HCT116 (cell line): Measurements from ENCODE around the gene PCDH15. TPM values are rescaled to one million over a fixed set of nuclear protein-coding genes. Genes with fewer than 3 reads are reported as not detected.

Source experiments
- ATAC-seq: fragments of 200-7000 bp; cut with Tn5 transposase; 2 replicates; pipeline ENCODE4 v1.9.1; 2020; ENCODE audit warnings: mild to moderate bottlenecking, moderate library complexity
- BruUV-seq: library from RNA; stranded (reverse); fragments of 400-500 nt; replicated peaks from 2 replicates; lab custom pipeline; 2021; lab: Mats Ljungman, UMichigan
- CTCF ChIA-PET: fragments of 300-600 bp; sonication (Branson Sonifier 250); formaldehyde crosslinking; loops from one replicate; lab custom pipeline; 2021; ENCODE audit warnings: antibody characterized with exemption; lab: Charles Lee
- POLR2A ChIA-PET: fragments of 300-600, 350-600 bp; sonication (Branson Sonifier 250); formaldehyde crosslinking; loops from one replicate; lab custom pipeline; 2021; ENCODE audit warnings: antibody characterized with exemption; lab: Charles Lee
- RAD21 ChIA-PET, 2 experiments: fragments of 300-600 bp; sonication (Branson Sonifier 250); formaldehyde crosslinking; loops; one replicate each; lab custom pipeline; 2023; ENCODE audit warnings: low total read pairs in 2 of 2; ENCODE audit not compliant: uncharacterized antibody in 2 of 2, unreplicated experiment in 2 of 2, low non-redundant PET in 1 of 2; lab: Charles Lee
- DNase-seq: peaks from one replicate; pipeline ENCODE4 v3.0.0-alpha.2; 2010; ENCODE audit warnings: low read depth, low spot score
- H2AFZ ChIP-seq: fragments of 200-600 bp; shearing (Covaris generic), sonication (generic); 2 replicates; pipeline ENCODE4 v1.6.1; 2017; ENCODE audit warnings: low read depth, mixed run types, mixed read lengths, antibody characterized with exemption, low read length; ENCODE audit not compliant: poor library complexity, severe bottlenecking
- H3K27ac ChIP-seq: 2 replicates; pipeline ENCODE4 v1.5.1; 2012; ENCODE audit warnings: low read depth, low read length
- H3K27me3 ChIP-seq: fragments of 200-600 bp; sonication (generic); 2 replicates; pipeline ENCODE4 v1.6.1; 2016; ENCODE audit warnings: mixed run types, low read length, mixed read lengths; ENCODE audit not compliant: insufficient read depth
- H3K36me3 ChIP-seq, 2 experiments: fragments of 200-500 bp in 1 of 2; fragments of 200-600 bp in 1 of 2; sonication (Bioruptor generic) in 1 of 2; sonication (generic) in 1 of 2; 2 replicates each; pipeline versions ENCODE4 v1.5.1 to v1.6.1; 2014 to 2016; ENCODE audit warnings: low read length in 2 of 2, inconsistent platforms in 1 of 2, mixed read lengths in 1 of 2, mixed run types in 1 of 2; ENCODE audit not compliant: insufficient read depth in 2 of 2, control insufficient read depth in 1 of 2
- H3K4me1 ChIP-seq, 2 experiments: fragments of 200-600 bp in 1 of 2; sonication (generic) in 1 of 2; 2 replicates each; pipeline versions ENCODE4 v1.5.1 to v1.6.1; 2012 to 2017; ENCODE audit warnings: low read length in 2 of 2, inconsistent platforms in 1 of 2, mild to moderate bottlenecking in 1 of 2, mixed read lengths in 1 of 2, mixed run types in 1 of 2, moderate library complexity in 1 of 2; ENCODE audit not compliant: insufficient read depth in 2 of 2, control insufficient read depth in 1 of 2
- H3K4me2 ChIP-seq: fragments of 200-600 bp; sonication (generic); 2 replicates; pipeline ENCODE4 v1.6.1; 2017; ENCODE audit warnings: mixed run types, low read length, mixed read lengths
- H3K4me3 ChIP-seq, 2 experiments: fragments of 200-600 bp in 1 of 2; sonication (generic) in 1 of 2; replicated peaks in 1 of 2; 2 replicates each; pipeline ENCODE4 v1.5.1; 2011 to 2016; ENCODE audit warnings: low read length in 2 of 2, control low read depth in 1 of 2, low read depth in 1 of 2, mild to moderate bottlenecking in 1 of 2, mixed read lengths in 1 of 2, mixed run types in 1 of 2
- H3K79me2 ChIP-seq: fragments of 200-600 bp; sonication (generic); 2 replicates; pipeline ENCODE4 v1.6.1; 2017; ENCODE audit warnings: mild to moderate bottlenecking, mixed run types, low read length, moderate library complexity, mixed read lengths; ENCODE audit not compliant: insufficient read depth
- H3K9ac ChIP-seq: fragments of 200-600 bp; sonication (generic); 2 replicates; pipeline ENCODE4 v1.6.1; 2016; ENCODE audit warnings: low read length, mixed read lengths
- H3K9me2 ChIP-seq: fragments of 200-600 bp; sonication (generic), shearing (Covaris generic); 2 replicates; pipeline ENCODE4 v1.6.1; 2017; ENCODE audit warnings: mixed run types, mild to moderate bottlenecking, moderate library complexity; ENCODE audit not compliant: insufficient read depth
- H3K9me3 ChIP-seq, 2 experiments: fragments of 200-500 bp in 1 of 2; fragments of 200-600 bp in 1 of 2; sonication (Bioruptor generic) in 1 of 2; sonication (generic) in 1 of 2; 2 replicates each; pipeline ENCODE4 v1.6.1; 2014 to 2017; ENCODE audit warnings: low read length in 2 of 2, mixed read lengths in 2 of 2, inconsistent platforms in 1 of 2, low read depth in 1 of 2, mild to moderate bottlenecking in 1 of 2, mixed run types in 1 of 2, moderate library complexity in 1 of 2; ENCODE audit not compliant: control insufficient read depth in 1 of 2, insufficient read depth in 1 of 2
- H4K20me1 ChIP-seq: fragments of 200-600 bp; sonication (generic), shearing (Covaris generic); 2 replicates; pipeline ENCODE4 v1.6.1; 2017; ENCODE audit warnings: mixed run types, mild to moderate bottlenecking, moderate library complexity; ENCODE audit not compliant: insufficient read depth
- ATF3 ChIP-seq: IDR thresholded peaks from 2 replicates; pipeline ENCODE4 v1.6.1; 2012
- CTCF ChIP-seq, 3 experiments: fragments of 200-600 bp in 1 of 3; sonication (generic) in 1 of 3; IDR thresholded peaks in 2 of 3; conservative IDR thresholded peaks in 1 of 3; 2 replicates each; pipeline ENCODE4 v1.5.1; 2012 to 2017; ENCODE audit warnings: low read depth in 2 of 3, low read length in 2 of 3, antibody characterized with exemption in 1 of 3, borderline replicate concordance in 1 of 3, control low read depth in 1 of 3, mild to moderate bottlenecking in 1 of 3, mixed read lengths in 1 of 3, mixed run types in 1 of 3, moderate library complexity in 1 of 3; ENCODE audit not compliant: insufficient read depth in 1 of 3
- EGR1 ChIP-seq: IDR thresholded peaks from 2 replicates; pipeline ENCODE4 v1.6.1; 2012; ENCODE audit warnings: low read depth
- EZH2 ChIP-seq: fragments of 200-600 bp; sonication (generic); IDR thresholded peaks from 2 replicates; pipeline ENCODE4 v1.6.1; 2017; ENCODE audit warnings: antibody characterized with exemption, mixed run types
- EZH2phosphoT487 ChIP-seq: fragments of 200-600 bp; IDR thresholded peaks from 2 replicates; pipeline ENCODE4 v1.6.1; 2018; ENCODE audit warnings: antibody characterized with exemption, borderline replicate concordance
- FOSL1 ChIP-seq: IDR thresholded peaks from 2 replicates; pipeline ENCODE4 v1.6.1; 2012; ENCODE audit warnings: low read depth
- JUND ChIP-seq: IDR thresholded peaks from 2 replicates; pipeline ENCODE4 v1.6.1; 2012
- POLR2AphosphoS5 ChIP-seq: IDR thresholded peaks from 2 replicates; pipeline ENCODE4 v1.6.1; 2011; ENCODE audit warnings: mild to moderate bottlenecking, low read depth, low read length, moderate library complexity
- SIN3A ChIP-seq: IDR thresholded peaks from 2 replicates; pipeline ENCODE4 v1.6.1; 2012; ENCODE audit warnings: low read depth
- SP1 ChIP-seq: IDR thresholded peaks from 2 replicates; pipeline ENCODE4 v1.6.1; 2012; ENCODE audit warnings: low read depth
- SRF ChIP-seq: IDR thresholded peaks from 2 replicates; pipeline ENCODE4 v1.6.1; 2012; ENCODE audit warnings: low read depth
- TCF7L2 ChIP-seq: IDR thresholded peaks from 2 replicates; pipeline ENCODE4 v1.7.0; 2011; ENCODE audit warnings: borderline replicate concordance, inconsistent platforms; ENCODE audit not compliant: insufficient read depth, insufficient read length; ENCODE audit errors: extremely low read depth
- ZFX ChIP-seq: fragments of 450-650 bp; IDR thresholded peaks from 2 replicates; pipeline ENCODE4 v1.6.1; 2017
- ZNF274 ChIP-seq: fragments of 200-500 bp; sonication (Bioruptor generic); IDR thresholded peaks from 2 replicates; pipeline ENCODE4 v1.6.1; 2014; ENCODE audit warnings: mild to moderate bottlenecking, low read depth, low read length, inconsistent platforms
- intact Hi-C: fragments of 100-400 bp; cut with micrococcal nuclease; formaldehyde crosslinking; loops from 2 replicates; pipeline ENCODE4 v1.10.0; 2022
- total RNA-seq: library from RNA; stranded (reverse); gene quantifications from one replicate; pipeline ENCODE4 v1.2.1, GENCODE V29; 2021; ENCODE audit not compliant: unreplicated experiment
- TF ChIP-seq, protein P1 (sequence below): IDR thresholded peaks from 2 replicates; pipeline ENCODE4 v1.6.1; 2011; ENCODE audit warnings: mild to moderate bottlenecking, low read length, moderate library complexity; ENCODE audit not compliant: insufficient replicate concordance; ENCODE audit errors: extremely low read depth

PCDH15 gene
- total RNA-seq, 1 experiment from 2014 or later: not detected

GRCh38 chr10:54650547-54650946, 150.5 kb downstream of the PCDH15 start:
- ATAC-seq (no peak), DNase-seq (no peak)
- Histone ChIP-seq H3K79me2 (no peaks in the 10 kb centered on the region), H3K9ac (no peak overlapping the region), H2AFZ (no peak overlapping the region), H4K20me1 (no peaks in the 10 kb centered on the region), H3K4me3 (no peak overlapping the region), H3K27me3 (no peaks in the 10 kb centered on the region), H3K4me1 (no peaks in the 10 kb centered on the region), H3K9me2 (no peaks in the 10 kb centered on the region), H3K9me3 (peaks cover 7 to 23% of the 10 kb centered on the region in 2 experiments; a peak in 2 of 4 replicates), H3K4me2 (no peak overlapping the region), H3K36me3 (no peaks in the 10 kb centered on the region), H3K27ac (no peak overlapping the region)
- intact Hi-C loops: no loop called here
- ChIA-PET POLR2A (no interaction called here), RAD21 (no interaction called here), CTCF (no interaction called here)
- no TSS peak for BruUV-seq
- no peak for TF ChIP-seq SP1
- TF ChIP-seq TCF7L2: no peak
- no peak for TF ChIP-seq SIN3A
- no peak for TF ChIP-seq EGR1
- no peak for TF ChIP-seq ZNF274
- TF ChIP-seq, protein P1, sequence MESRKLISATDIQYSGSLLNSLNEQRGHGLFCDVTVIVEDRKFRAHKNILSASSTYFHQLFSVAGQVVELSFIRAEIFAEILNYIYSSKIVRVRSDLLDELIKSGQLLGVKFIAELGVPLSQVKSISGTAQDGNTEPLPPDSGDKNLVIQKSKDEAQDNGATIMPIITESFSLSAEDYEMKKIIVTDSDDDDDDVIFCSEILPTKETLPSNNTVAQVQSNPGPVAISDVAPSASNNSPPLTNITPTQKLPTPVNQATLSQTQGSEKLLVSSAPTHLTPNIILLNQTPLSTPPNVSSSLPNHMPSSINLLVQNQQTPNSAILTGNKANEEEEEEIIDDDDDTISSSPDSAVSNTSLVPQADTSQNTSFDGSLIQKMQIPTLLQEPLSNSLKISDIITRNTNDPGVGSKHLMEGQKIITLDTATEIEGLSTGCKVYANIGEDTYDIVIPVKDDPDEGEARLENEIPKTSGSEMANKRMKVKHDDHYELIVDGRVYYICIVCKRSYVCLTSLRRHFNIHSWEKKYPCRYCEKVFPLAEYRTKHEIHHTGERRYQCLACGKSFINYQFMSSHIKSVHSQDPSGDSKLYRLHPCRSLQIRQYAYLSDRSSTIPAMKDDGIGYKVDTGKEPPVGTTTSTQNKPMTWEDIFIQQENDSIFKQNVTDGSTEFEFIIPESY: no peak
- TF ChIP-seq EZH2phosphoT487: no peak
- TF ChIP-seq ZFX: no peak

DNA sequence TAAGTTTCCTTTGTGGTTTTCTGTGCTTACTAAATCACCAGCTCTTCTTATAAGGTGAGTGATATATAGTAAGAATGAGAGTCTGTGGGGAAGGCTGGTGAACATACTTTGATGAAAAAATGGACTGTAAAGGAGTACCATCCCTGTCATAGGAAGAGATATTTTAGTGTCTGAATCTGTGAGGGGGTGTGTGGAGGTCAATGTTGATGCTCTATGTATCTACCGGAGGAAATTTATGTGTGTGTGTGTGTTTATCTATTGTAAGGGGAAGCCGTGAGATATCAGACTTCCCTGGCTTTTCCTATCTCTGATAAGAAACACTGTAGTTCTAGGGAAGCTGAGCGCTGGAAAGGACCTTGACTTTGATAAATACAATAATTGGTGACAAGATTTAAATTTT, 179.0 kb downstream of the PCDH15 start:
- no peaks in the 10 kb centered on the region for H3K4me1 ChIP-seq
- intact Hi-C loops: no loop called here
- no peak overlapping the region for H2AFZ ChIP-seq
- no peaks in the 10 kb centered on the region for H3K27me3 ChIP-seq
- H3K9ac ChIP-seq: no peak overlapping the region
- no peaks in the 10 kb centered on the region for H3K79me2 ChIP-seq
- H4K20me1 ChIP-seq: no peaks in the 10 kb centered on the region
- H3K4me3 ChIP-seq: no peak overlapping the region
- POLR2A ChIA-PET: no interaction called here
- DNase-seq (no peak), ATAC-seq (no peak)
- CTCF ChIA-PET: no interaction called here
- RAD21 ChIA-PET: no interaction called here
- no TSS peak for BruUV-seq
- no peak overlapping the region for H3K4me2 ChIP-seq
- no peak overlapping the region for H3K27ac ChIP-seq
- no peaks in the 10 kb centered on the region for H3K36me3 ChIP-seq
- H3K9me2 ChIP-seq: no peaks in the 10 kb centered on the region
- peaks cover 16 to 19% of the 10 kb centered on the region in 2 experiments; a peak in 3 of 4 replicates for H3K9me3 ChIP-seq
- TF ChIP-seq SRF (no peak), CTCF (IDR thresholded peaks at IDR 0.05 in 2 of 3, conservative IDR thresholded peaks at IDR 0.05 in 1 of 3; ENCODE audit: borderline replicate concordance in 1 of 3, insufficient read depth in 1 of 3, low read depth in 2 of 3, low read length in 2 of 3) (no peak), JUND (no peak), POLR2AphosphoS5 (no peak), ZNF274 (no peak), EZH2 (no peak), ZFX (no peak), FOSL1 (no peak), ATF3 (no peak), SIN3A (no peak)
- TF ChIP-seq, protein P1: no peak
